ENCODE data around the gene MCHR1.

The MCHR1 gene

DNA sequence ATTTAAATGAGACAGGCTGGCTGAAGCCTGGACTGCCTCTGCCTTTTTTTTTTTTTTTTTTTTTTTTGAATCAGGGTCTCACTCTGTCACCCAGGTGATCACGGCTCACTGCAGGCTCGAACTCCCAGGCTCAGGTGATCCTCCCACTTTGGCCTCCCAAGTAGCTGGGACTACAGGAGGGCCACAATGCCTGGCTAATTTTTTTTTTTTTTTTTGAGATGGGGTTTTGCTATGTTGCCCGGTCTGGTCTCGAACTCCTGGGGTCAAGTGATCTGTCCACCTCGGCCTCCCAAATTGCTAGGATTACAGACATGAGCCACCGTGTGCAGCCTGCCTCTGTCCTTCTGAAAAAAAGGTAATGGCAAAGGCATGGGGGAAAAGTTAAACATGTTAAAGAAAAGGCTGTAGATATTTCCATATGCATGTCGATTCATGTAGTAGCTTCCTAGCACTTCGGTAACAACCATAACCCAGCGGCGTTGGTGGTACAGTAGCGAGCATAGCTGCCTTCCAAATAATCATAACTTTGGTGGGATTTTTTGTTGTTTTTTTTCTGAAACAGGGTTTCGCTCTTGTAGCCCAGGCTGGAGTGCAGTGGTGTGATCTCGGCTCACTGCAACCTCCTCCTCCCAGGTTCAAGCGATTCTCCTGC is 48.8 kb downstream of the MCHR1 start:
- DNase-seq = no peak

DNA sequence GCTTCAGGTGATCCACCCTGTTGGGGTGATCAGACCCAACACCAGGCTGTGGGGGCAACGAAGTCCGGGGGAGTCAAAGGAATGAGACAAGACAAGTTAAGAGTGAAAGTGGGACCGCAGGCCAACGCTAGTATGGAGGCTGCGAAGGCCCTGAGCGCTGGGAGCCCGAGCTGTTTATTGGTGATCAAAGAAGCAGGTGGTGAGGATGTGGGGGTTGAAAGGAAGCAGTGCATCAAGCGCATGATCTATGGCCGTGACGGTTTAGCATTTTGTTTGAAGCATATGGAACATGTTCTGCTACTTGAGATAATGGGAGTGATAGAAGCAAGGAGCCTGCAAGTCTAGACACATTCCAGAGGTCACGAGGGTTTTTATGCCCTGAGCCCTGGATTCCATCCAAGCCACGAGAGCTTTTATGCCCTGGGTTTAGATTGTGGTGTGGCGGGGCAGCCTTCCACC is 49.5 kb downstream of the MCHR1 start:
- peak; percentile 38 for DNase-seq

DNA sequence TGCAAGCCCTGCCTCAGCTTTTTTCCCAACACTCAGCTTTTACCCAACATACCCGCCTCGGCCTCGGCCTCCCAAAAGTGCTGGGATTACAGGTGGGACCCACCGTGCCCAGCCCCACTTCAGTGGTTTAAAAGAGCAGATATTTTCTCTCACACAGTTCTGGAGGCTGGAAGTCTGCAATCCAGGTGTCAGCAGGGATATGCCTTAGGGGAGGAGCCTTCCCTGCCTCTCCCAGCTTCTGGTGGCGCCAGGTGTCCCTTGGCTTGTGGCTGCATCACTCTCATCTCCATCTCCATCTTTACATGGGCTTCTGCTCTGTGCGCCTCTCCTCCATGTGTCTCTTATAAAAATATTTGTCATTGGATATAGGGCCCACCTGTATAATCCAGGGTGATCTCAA is 50.0 kb downstream of the MCHR1 start:
- no peak for DNase-seq
